HG02973 (cell line): Measurements from ENCODE around the gene GNAO1.

ENCODE experiments used
- ATAC-seq: cut with Tn5 transposase; IDR thresholded peaks from one replicate; pipeline ENCODE4 v1.9.1; 2021; ENCODE audit warnings: moderate library complexity; ENCODE audit not compliant: unreplicated experiment

GNAO1 gene

DNA sequence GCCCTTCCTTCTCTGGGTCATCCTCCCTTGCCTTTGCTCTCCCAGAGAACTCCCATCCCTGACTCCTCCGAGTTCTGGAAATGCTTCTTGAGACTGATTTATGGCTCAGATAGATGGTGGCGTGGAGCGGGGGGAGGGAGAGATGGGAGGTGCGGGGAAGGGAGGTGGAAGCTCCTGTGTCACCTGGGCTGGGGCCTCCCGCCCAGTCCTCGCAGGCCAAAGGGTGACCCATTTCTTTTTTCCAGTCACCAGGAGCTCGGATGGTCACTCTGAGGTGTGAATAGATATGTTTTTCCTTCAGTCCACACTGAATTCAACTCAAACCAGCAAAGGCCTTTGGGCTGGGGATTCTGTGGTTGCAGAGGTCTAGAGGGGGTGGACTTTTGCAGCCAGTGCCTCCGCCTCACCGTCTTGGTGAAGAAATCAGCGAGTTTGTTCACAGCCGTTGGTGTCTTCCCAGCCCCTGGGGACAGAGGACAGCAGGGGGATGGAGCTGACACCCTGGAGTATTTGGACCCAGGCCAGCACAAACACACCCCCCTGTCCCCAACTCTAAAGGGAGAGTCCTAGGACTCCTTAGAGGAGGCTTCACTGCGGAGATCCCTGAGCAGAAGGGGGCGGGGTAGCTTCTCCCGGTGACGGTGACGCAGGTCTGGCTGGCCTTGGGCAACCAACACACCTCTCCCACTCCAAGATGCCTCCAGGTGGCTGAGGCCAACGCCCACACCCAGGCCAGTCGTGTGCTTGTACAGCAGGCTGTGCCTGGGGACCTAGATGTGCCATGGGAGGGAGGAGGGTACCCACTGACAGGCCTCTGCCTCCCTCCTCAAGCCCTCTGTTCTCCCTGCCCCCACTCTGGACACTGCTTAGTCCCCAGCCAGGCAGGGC lies 153.5 kb downstream of the GNAO1 start:
- no peak for ATAC-seq

GRCh38 chr16:56345406-56346050 lies 154.2 kb downstream of the GNAO1 start:
- no peak for ATAC-seq

- no peak for ATAC-seq
Measured at GRCh38 chr16:56346131-56346890, 155.0 kb downstream of the GNAO1 start.

GRCh38 chr16:56347166-56347565 lies 155.9 kb downstream of the GNAO1 start:
- ATAC-seq: no peak

- ATAC-seq: no peak
Measured at GRCh38 chr16:56347670-56348069, 156.4 kb downstream of the GNAO1 start.

DNA sequence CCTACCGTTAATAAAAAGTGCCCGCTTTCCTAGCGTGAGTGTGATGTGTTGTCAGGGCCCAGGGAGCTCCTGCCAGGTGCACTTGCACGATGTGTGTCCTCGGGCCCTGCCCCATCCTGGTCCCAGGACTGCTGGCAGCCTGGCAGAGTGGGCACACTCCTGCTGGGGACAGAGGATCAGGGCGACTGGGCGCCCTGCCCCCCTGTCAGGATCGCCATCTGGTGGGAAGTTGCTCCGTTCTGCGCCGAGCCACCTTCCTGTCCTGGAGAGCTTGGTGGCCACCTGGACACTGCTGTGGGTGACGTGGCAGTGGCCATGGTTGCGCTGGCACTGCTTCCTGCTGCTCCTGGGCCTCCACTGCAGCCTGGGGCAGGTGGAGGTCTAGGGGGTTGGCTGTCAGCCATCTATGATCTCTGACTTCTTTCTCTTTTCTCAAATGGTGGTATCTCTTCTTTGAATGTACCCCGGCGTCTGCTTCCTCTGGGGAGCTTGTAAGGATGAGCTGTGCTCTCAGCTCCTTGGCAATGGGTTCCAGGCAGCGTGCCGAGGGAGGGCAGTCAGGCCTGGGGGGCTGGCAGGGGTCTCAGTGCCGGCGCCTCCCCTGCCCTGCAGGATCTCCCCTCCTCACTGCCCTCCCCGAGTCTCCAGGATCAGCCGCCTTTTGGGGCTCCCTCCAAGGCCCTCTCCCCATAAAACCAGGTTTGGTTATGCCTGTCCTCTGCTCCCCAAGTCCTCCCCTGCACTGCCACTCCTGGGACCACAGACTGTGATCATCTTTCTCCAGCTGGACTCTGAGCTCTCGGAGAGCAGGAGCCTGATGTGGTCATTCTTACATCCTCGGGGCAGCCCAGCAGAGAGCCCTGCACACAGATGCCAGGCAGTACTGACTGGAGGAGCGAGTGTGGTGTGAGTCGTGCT lies 157.1 kb downstream of the GNAO1 start:
- no peak for ATAC-seq

- no peak for ATAC-seq
Measured at GRCh38 chr16:56349086-56349415, 157.8 kb downstream of the GNAO1 start.

- no peak for ATAC-seq
Measured at GRCh38 chr16:56349711-56350161, 158.4 kb downstream of the GNAO1 start.

DNA sequence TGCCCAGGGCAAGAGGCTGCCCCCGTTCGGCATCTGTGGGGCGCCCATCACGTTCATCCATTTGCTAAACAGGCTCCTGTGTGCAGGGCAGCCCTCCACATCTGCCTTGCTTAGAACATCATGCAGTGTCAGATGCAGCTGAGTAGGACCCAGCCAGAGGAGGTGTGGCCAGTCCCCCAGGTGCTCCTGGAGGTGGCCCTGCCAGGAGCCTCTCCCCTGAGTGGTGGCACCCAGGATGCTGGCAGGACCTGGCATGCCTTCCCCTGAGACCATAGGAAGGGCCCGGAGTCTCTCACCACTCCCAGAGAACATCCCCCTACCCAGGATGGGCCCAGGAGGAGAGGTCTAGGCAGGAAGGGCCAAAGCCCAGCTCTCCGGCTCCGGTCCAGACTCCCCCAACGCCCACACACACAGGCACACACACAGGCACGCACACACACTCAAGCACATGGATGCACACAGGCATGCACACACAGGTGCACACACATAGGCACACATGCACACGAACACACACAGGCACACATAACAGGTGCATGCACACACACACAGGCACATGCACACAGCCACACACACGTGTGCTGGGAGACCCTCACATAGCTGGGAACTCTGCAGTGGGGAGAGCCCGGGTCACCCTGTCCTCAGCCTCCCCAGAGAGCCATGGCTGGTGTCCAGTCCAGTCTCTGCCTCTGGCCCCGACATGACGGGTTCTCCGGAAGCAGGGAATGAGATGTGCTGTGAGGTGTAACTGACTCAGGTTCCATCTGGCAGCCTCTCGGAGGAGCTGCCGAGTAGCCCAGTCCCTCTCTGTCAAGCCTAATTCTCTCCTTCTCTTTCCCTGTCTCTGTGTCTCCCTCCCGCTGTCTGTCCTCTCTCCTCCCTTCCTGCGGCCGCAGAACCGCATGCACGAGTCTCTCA lies 159.5 kb downstream of the GNAO1 start:
- no peak for ATAC-seq

- ATAC-seq: no peak
Measured at GRCh38 chr16:56351481-56351880, 160.2 kb downstream of the GNAO1 start.

GRCh38 chr16:56352351-56353053 lies 161.2 kb downstream of the GNAO1 start:
- no peak for ATAC-seq

- no peak for ATAC-seq
Measured at GRCh38 chr16:56353054-56353921, 162.0 kb downstream of the GNAO1 start.

DNA sequence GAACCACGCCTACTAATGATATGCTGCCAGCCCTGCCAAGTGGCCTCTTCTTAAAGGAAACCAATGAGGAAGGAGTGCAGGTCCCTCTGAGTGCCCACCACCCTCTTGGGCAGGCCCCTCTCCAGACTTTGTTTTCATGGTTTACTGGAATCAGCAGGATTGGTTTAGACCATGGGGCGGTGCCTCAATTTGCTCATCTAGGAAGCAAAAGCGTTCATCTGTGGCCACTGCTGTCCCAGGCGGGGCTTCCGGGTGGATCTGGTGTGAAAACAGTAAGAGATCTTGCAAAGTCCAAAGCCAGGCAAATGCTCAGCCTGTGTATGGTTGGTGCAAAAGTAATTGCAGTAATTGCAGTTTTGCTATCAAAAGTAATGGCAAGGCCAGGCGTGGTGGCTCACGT lies 162.7 kb downstream of the GNAO1 start:
- no peak for ATAC-seq

GRCh38 chr16:56354746-56355145 lies 163.5 kb downstream of the GNAO1 start:
- ATAC-seq: no peak

DNA sequence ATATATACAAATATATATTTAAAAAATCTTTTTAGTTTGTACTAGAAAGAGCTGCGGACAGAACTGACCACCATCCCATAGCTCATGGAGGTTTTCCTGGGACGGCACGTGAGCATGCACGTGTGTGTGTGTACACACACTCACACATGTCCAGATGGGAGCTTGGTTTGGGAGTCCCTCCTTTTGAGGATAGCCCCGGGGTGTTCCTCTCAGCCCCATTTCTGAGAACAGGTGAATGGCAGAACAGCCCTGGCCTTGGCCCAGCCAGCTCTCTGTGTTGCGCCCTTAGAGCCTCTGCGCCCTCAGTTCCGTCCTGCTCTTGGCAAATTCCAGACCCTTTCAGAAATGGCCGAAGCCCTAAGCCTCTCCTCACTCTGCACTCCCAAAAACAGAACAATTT lies 163.9 kb downstream of the GNAO1 start:
- no peak for ATAC-seq

DNA sequence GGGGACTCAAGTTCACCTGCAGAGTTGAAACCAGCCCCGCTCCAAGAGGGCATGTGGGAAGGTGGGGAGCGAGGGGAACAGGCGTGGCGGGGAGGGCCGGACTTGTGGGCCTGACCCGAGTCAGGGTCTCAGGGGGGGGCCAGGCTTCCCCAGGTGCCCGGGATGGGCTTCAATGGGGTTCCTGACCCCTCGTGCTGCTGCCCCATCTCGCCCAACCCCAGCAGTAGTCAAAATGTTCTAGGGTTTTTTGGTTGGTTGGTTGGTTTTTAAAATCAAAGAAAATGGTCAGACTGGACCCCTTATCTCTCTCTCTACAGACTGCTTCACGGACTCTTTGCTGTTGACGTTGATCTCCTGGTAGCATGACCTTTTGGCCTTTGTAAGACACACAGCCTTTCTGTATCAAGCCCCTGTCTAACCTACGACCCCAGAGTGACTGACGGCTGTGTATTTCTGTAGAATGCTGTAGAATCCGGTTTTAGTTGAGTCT lies 164.5 kb downstream of the GNAO1 start:
- no peak for ATAC-seq

- ATAC-seq: peak; percentile 90
Measured at GRCh38 chr16:56356276-56357240, 165.3 kb downstream of the GNAO1 start.
